Liver (tissue), 9 donors: ENCODE data around the gene NR2E1. TPM values are rescaled to one million over a fixed set of nuclear protein-coding genes. Genes with fewer than 3 reads are reported as not detected.

Experiments used
- DNase-seq: peaks from one replicate; pipeline ENCODE4 v3.0.0-alpha.2; 2017; ENCODE audit warnings: low spot score
- H3K27ac ChIP-seq, 2 donors: one replicate each; pipeline ENCODE4 v1.7.0; 2013; ENCODE audit warnings: inconsistent platforms in 2 of 2, low read length in 2 of 2, control low read depth in 1 of 2, low read depth in 1 of 2, mild to moderate bottlenecking in 1 of 2
- H3K27me3 ChIP-seq, 4 donors: one replicate each; pipeline versions ENCODE4 v1.6.1 to v1.7.0; 2013; ENCODE audit warnings: low read length in 3 of 4, inconsistent platforms in 1 of 4, mild to moderate bottlenecking in 1 of 4, moderate library complexity in 1 of 4; ENCODE audit not compliant: control insufficient read depth in 4 of 4, insufficient read depth in 4 of 4
- H3K36me3 ChIP-seq, 4 donors: one replicate each; pipeline versions ENCODE4 v1.6.1 to v1.7.0; 2013; ENCODE audit warnings: low read length in 3 of 4, mild to moderate bottlenecking in 3 of 4, low read depth in 1 of 4, moderate library complexity in 1 of 4; ENCODE audit not compliant: control insufficient read depth in 4 of 4, insufficient read depth in 3 of 4
- H3K4me1 ChIP-seq, 4 donors: one replicate each; pipeline versions ENCODE4 v1.6.1 to v1.7.0; 2013; ENCODE audit warnings: low read length in 3 of 4, mild to moderate bottlenecking in 3 of 4, moderate library complexity in 1 of 4; ENCODE audit not compliant: control insufficient read depth in 4 of 4, insufficient read depth in 4 of 4
- H3K4me3 ChIP-seq, 3 donors: one replicate each; pipeline versions ENCODE4 v1.6.1 to v1.7.0; 2013; ENCODE audit warnings: low read length in 3 of 3, control low read depth in 1 of 3, low read depth in 1 of 3, mild to moderate bottlenecking in 1 of 3
- H3K9ac ChIP-seq, 2 donors: one replicate each; pipeline ENCODE4 v1.7.0; 2013; ENCODE audit warnings: low read length in 2 of 2, mild to moderate bottlenecking in 2 of 2, moderate library complexity in 2 of 2, control low read depth in 1 of 2, low read depth in 1 of 2
- H3K9me3 ChIP-seq, 4 donors: one replicate each; pipeline versions ENCODE4 v1.6.1 to v1.7.0; 2013; ENCODE audit warnings: low read length in 3 of 4; ENCODE audit not compliant: control insufficient read depth in 4 of 4
- ATF3 ChIP-seq: IDR thresholded peaks from 2 replicates; pipeline ENCODE4 v1.6.1; 2016; ENCODE audit warnings: antibody characterized with exemption
- EGR1 ChIP-seq, 2 donors: IDR thresholded peaks; 2 replicates each; pipeline ENCODE4 v1.6.1; 2016 to 2018; ENCODE audit warnings: antibody characterized with exemption in 2 of 2, low read depth in 2 of 2
- FOXA1 ChIP-seq: IDR thresholded peaks from 2 replicates; pipeline ENCODE4 v1.6.1; 2016; ENCODE audit warnings: antibody characterized with exemption
- FOXA2 ChIP-seq: IDR thresholded peaks from 2 replicates; pipeline ENCODE4 v1.6.1; 2016; ENCODE audit warnings: antibody characterized with exemption
- GABPA ChIP-seq, 2 donors: IDR thresholded peaks in 1 of 2; conservative IDR thresholded peaks in 1 of 2; 2 replicates each; pipeline ENCODE4 v1.6.1; 2016; ENCODE audit warnings: antibody characterized with exemption in 2 of 2, mild to moderate bottlenecking in 1 of 2, moderate library complexity in 1 of 2
- HNF4A ChIP-seq, 2 donors: conservative IDR thresholded peaks; 2 replicates each; pipeline ENCODE4 v1.6.1; 2016; ENCODE audit warnings: antibody characterized with exemption in 2 of 2, mild to moderate bottlenecking in 2 of 2
- HNF4G ChIP-seq: IDR thresholded peaks from 2 replicates; pipeline ENCODE4 v1.6.1; 2016; ENCODE audit warnings: antibody characterized with exemption
- JUND ChIP-seq, 2 donors: IDR thresholded peaks; 2 replicates each; pipeline ENCODE4 v1.6.1; 2016; ENCODE audit warnings: antibody characterized with exemption in 2 of 2
- MAX ChIP-seq: IDR thresholded peaks from 2 replicates; pipeline ENCODE4 v1.6.1; 2016; ENCODE audit warnings: antibody characterized with exemption
- NR2F2 ChIP-seq: IDR thresholded peaks from 2 replicates; pipeline ENCODE4 v1.6.1; 2016; ENCODE audit warnings: antibody characterized with exemption
- RAD21 ChIP-seq, 2 donors: IDR thresholded peaks; 2 replicates each; pipeline ENCODE4 v1.6.1; 2016; ENCODE audit warnings: antibody characterized with exemption in 2 of 2, mild to moderate bottlenecking in 2 of 2
- RXRA ChIP-seq, 2 donors: IDR thresholded peaks; 2 replicates each; pipeline ENCODE4 v1.6.1; 2017 to 2018; ENCODE audit warnings: antibody characterized with exemption in 2 of 2, mild to moderate bottlenecking in 1 of 2
- SP1 ChIP-seq: IDR thresholded peaks from 2 replicates; pipeline ENCODE4 v1.6.1; 2018; ENCODE audit warnings: antibody characterized with exemption, mild to moderate bottlenecking
- TAF1 ChIP-seq: conservative IDR thresholded peaks from 2 replicates; pipeline ENCODE4 v1.6.1; 2016; ENCODE audit warnings: antibody characterized with exemption, mild to moderate bottlenecking
- YY1 ChIP-seq: IDR thresholded peaks from 2 replicates; pipeline ENCODE4 v1.6.1; 2016; ENCODE audit warnings: antibody characterized with exemption, mild to moderate bottlenecking
- WGBS: extraction: QIAGEN DNeasy Blood & Tissue Kit; methylation state at CpG from one replicate; pipeline ENCODE4 v1.1.7; 2013; 5-methylcytosine and 5-hydroxymethylcytosine counted together
- polyA plus RNA-seq, 2 donors: library from polyadenylated mRNA; stranded (reverse) in 1 of 2; unstranded in 1 of 2; fragments of 200-250 nt in 1 of 2; fragments of >200 nt in 1 of 2; fragmentation: Nextera tagmentation in 1 of 2; extraction: Ambion mirVana in 1 of 2; gene quantifications; one replicate each; pipeline versions ENCODE4 v1.2.1 to v1.2.3, GENCODE V29; 2013 to 2015
- total RNA-seq, 2 donors: library from RNA; depleted of rRNA; stranded (reverse); fragments of >200 nt; gene quantifications; one replicate each; pipeline ENCODE4 v1.2.3, GENCODE V29; 2014
- TF ChIP-seq, protein P1 (sequence below): IDR thresholded peaks from 2 replicates; pipeline ENCODE4 v1.6.1; 2016; ENCODE audit warnings: antibody characterized with exemption, mild to moderate bottlenecking
- TF ChIP-seq, protein P2 (sequence below): IDR thresholded peaks from 2 replicates; pipeline ENCODE4 v1.6.1; 2016; ENCODE audit warnings: antibody characterized with exemption
- TF ChIP-seq, protein P3 (sequence below): fragments of 150-350 bp; IDR thresholded peaks from 2 replicates; pipeline ENCODE4 v1.5.1; 2017; ENCODE audit warnings: improper control_type of control experiment, low read depth, low read length; ENCODE audit not compliant: missing input control
- donor health status: healthy.
- donor health status: healthy.
- donor health status: healthy.
- donor health status: healthy.
- donor health status: healthy.

Gene NR2E1
- total and polyA plus RNA-seq, 4 donors = not detected

GRCh38 chr6:108119769-108120141, 46.1 kb upstream of the NR2E1 start:
- no peak for DNase-seq
- H3K4me1 ChIP-seq = peaks cover 8 to 37% (median 30%) of the 10 kb centered on the region in 4 donors
- H3K4me3 ChIP-seq = no peak overlapping the region
- TF ChIP-seq HNF4G (no peak), TAF1 (no peak), FOXA2 (no peak), EGR1 (IDR thresholded peaks at IDR 0.05; ENCODE audit: low read depth in 2 of 2) (no peak), SP1 (no peak), FOXA1 (no peak), NR2F2 (no peak), MAX (no peak), JUND (IDR thresholded peaks at IDR 0.05) (no peak), RAD21 (IDR thresholded peaks at IDR 0.05) (no peak), YY1 (no peak), RXRA (IDR thresholded peaks at IDR 0.05) (no peak), GABPA (IDR thresholded peaks at IDR 0.05 in 1 of 2, conservative IDR thresholded peaks at IDR 0.05 in 1 of 2) (no peak), HNF4A (conservative IDR thresholded peaks at IDR 0.05) (no peak)
- TF ChIP-seq, protein P1, sequence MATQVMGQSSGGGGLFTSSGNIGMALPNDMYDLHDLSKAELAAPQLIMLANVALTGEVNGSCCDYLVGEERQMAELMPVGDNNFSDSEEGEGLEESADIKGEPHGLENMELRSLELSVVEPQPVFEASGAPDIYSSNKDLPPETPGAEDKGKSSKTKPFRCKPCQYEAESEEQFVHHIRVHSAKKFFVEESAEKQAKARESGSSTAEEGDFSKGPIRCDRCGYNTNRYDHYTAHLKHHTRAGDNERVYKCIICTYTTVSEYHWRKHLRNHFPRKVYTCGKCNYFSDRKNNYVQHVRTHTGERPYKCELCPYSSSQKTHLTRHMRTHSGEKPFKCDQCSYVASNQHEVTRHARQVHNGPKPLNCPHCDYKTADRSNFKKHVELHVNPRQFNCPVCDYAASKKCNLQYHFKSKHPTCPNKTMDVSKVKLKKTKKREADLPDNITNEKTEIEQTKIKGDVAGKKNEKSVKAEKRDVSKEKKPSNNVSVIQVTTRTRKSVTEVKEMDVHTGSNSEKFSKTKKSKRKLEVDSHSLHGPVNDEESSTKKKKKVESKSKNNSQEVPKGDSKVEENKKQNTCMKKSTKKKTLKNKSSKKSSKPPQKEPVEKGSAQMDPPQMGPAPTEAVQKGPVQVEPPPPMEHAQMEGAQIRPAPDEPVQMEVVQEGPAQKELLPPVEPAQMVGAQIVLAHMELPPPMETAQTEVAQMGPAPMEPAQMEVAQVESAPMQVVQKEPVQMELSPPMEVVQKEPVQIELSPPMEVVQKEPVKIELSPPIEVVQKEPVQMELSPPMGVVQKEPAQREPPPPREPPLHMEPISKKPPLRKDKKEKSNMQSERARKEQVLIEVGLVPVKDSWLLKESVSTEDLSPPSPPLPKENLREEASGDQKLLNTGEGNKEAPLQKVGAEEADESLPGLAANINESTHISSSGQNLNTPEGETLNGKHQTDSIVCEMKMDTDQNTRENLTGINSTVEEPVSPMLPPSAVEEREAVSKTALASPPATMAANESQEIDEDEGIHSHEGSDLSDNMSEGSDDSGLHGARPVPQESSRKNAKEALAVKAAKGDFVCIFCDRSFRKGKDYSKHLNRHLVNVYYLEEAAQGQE = no peak
- TF ChIP-seq, protein P2, sequence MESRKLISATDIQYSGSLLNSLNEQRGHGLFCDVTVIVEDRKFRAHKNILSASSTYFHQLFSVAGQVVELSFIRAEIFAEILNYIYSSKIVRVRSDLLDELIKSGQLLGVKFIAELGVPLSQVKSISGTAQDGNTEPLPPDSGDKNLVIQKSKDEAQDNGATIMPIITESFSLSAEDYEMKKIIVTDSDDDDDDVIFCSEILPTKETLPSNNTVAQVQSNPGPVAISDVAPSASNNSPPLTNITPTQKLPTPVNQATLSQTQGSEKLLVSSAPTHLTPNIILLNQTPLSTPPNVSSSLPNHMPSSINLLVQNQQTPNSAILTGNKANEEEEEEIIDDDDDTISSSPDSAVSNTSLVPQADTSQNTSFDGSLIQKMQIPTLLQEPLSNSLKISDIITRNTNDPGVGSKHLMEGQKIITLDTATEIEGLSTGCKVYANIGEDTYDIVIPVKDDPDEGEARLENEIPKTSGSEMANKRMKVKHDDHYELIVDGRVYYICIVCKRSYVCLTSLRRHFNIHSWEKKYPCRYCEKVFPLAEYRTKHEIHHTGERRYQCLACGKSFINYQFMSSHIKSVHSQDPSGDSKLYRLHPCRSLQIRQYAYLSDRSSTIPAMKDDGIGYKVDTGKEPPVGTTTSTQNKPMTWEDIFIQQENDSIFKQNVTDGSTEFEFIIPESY = no peak
- no peak overlapping the region for H3K27ac ChIP-seq
- H3K36me3 ChIP-seq = no peaks in the 10 kb centered on the region
- H3K9ac ChIP-seq = no peak overlapping the region
- no peaks in the 10 kb centered on the region for H3K9me3 ChIP-seq
- 36% methylated on average over 24 of the region's 24 CpGs for WGBS
- H3K27me3 ChIP-seq = peaks cover 0 to 20% (median 3%) of the 10 kb centered on the region in 4 donors

- no peak overlapping the region for H3K9ac ChIP-seq
- no peak overlapping the region for H3K4me3 ChIP-seq
- WGBS = 69% methylated on average over 12 of the region's 12 CpGs
- no peak overlapping the region for H3K27ac ChIP-seq
- H3K9me3 ChIP-seq = no peaks in the 10 kb centered on the region
- no peak for DNase-seq
- H3K4me1 ChIP-seq = peaks cover 8 to 32% (median 25%) of the 10 kb centered on the region in 4 donors
- peaks cover 0 to 20% (median 3%) of the 10 kb centered on the region in 4 donors for H3K27me3 ChIP-seq
- no peaks in the 10 kb centered on the region for H3K36me3 ChIP-seq
- TF ChIP-seq, protein P3, sequence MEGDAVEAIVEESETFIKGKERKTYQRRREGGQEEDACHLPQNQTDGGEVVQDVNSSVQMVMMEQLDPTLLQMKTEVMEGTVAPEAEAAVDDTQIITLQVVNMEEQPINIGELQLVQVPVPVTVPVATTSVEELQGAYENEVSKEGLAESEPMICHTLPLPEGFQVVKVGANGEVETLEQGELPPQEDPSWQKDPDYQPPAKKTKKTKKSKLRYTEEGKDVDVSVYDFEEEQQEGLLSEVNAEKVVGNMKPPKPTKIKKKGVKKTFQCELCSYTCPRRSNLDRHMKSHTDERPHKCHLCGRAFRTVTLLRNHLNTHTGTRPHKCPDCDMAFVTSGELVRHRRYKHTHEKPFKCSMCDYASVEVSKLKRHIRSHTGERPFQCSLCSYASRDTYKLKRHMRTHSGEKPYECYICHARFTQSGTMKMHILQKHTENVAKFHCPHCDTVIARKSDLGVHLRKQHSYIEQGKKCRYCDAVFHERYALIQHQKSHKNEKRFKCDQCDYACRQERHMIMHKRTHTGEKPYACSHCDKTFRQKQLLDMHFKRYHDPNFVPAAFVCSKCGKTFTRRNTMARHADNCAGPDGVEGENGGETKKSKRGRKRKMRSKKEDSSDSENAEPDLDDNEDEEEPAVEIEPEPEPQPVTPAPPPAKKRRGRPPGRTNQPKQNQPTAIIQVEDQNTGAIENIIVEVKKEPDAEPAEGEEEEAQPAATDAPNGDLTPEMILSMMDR = no peak
- TF ChIP-seq RAD21 (IDR thresholded peaks at IDR 0.05) (no peak), JUND (IDR thresholded peaks at IDR 0.05) (no peak), HNF4A (conservative IDR thresholded peaks at IDR 0.05) (no peak), ATF3 (no peak), SP1 (no peak), NR2F2 (no peak), FOXA2 (no peak), RXRA (IDR thresholded peaks at IDR 0.05) (no peak), GABPA (IDR thresholded peaks at IDR 0.05 in 1 of 2, conservative IDR thresholded peaks at IDR 0.05 in 1 of 2) (no peak), EGR1 (IDR thresholded peaks at IDR 0.05; ENCODE audit: low read depth in 2 of 2) (no peak), MAX (no peak), FOXA1 (no peak)
- TF ChIP-seq, protein P1 = no peak
Measured at GRCh38 chr6:108120311-108120710, 45.5 kb upstream of the NR2E1 start.
